ENCODE data around the gene UCHL1. TPM values are rescaled to one million over a fixed set of nuclear protein-coding genes. Genes with fewer than 3 reads are reported as not detected.

The UCHL1 gene
- polyA plus RNA-seq, 2 of the 4 experiments (the other 2 are of a cell fraction), result 953 to 1,819 TPM

DNA sequence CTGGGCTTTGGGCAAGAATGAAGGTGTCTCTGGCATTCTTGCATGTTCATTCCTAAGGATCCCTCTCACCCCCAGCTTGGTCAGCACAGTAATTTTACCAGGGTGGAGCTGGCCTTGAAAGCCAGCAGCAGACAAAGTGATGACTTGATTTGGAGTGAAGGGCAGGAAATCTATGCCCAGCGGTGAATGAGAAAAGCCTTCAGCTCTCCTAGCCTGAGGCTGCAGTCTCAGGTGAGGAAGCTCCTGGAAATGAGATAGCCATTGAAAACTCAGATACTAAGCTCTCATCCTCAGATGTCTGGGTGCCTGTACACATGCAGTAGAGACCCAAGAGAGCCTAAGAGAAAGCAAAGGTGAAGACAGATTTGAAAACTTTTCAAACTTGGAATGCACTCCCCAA is 10.7 kb upstream of the UCHL1 start:
- no peak overlapping the region for H3K4me3 ChIP-seq
- no peak overlapping the region for H3K27ac ChIP-seq
- H3K9me3 ChIP-seq, result no peaks in the 10 kb centered on the region
- H3K4me1 ChIP-seq, result no peaks in the 10 kb centered on the region
- no peak for TF ChIP-seq PHF8 (IDR thresholded peaks at IDR 0.05; ENCODE audit: borderline replicate concordance, low read depth)
- TF ChIP-seq BHLHE40 (IDR thresholded peaks at IDR 0.05; ENCODE audit: low read depth, low read length), result no peak
- no peak for TF ChIP-seq RAD21 (conservative IDR thresholded peaks at IDR 0.05 in 1 of 2, IDR thresholded peaks at IDR 0.05 in 1 of 2)
- TF ChIP-seq, protein P1, sequence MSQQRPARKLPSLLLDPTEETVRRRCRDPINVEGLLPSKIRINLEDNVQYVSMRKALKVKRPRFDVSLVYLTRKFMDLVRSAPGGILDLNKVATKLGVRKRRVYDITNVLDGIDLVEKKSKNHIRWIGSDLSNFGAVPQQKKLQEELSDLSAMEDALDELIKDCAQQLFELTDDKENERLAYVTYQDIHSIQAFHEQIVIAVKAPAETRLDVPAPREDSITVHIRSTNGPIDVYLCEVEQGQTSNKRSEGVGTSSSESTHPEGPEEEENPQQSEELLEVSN (IDR thresholded peaks at IDR 0.05; ENCODE audit: borderline replicate concordance, low read depth), result no peak
- TF ChIP-seq, protein P2, sequence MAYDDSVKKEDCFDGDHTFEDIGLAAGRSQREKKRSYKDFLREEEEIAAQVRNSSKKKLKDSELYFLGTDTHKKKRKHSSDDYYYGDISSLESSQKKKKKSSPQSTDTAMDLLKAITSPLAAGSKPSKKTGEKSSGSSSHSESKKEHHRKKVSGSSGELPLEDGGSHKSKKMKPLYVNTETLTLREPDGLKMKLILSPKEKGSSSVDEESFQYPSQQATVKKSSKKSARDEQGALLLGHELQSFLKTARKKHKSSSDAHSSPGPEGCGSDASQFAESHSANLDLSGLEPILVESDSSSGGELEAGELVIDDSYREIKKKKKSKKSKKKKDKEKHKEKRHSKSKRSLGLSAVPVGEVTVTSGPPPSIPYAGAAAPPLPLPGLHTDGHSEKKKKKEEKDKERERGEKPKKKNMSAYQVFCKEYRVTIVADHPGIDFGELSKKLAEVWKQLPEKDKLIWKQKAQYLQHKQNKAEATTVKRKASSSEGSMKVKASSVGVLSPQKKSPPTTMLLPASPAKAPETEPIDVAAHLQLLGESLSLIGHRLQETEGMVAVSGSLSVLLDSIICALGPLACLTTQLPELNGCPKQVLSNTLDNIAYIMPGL (CRISPR knock-in tag; IDR thresholded peaks at IDR 0.05; ENCODE audit: borderline replicate concordance), result no peak
- TF ChIP-seq FOSL2 (IDR thresholded peaks at IDR 0.05), result no peak
- no peak for TF ChIP-seq FOSL2 (CRISPR knock-in tag; IDR thresholded peaks at IDR 0.05)
- no peak for TF ChIP-seq EHF (CRISPR knock-in tag; IDR thresholded peaks at IDR 0.05)
- TF ChIP-seq, protein P3, sequence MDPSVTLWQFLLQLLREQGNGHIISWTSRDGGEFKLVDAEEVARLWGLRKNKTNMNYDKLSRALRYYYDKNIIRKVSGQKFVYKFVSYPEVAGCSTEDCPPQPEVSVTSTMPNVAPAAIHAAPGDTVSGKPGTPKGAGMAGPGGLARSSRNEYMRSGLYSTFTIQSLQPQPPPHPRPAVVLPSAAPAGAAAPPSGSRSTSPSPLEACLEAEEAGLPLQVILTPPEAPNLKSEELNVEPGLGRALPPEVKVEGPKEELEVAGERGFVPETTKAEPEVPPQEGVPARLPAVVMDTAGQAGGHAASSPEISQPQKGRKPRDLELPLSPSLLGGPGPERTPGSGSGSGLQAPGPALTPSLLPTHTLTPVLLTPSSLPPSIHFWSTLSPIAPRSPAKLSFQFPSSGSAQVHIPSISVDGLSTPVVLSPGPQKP (IDR thresholded peaks at IDR 0.05; ENCODE audit: low read depth, low read length), result no peak
- no peak for TF ChIP-seq ZC3H11A (IDR thresholded peaks at IDR 0.05)
- TF ChIP-seq, protein P4, sequence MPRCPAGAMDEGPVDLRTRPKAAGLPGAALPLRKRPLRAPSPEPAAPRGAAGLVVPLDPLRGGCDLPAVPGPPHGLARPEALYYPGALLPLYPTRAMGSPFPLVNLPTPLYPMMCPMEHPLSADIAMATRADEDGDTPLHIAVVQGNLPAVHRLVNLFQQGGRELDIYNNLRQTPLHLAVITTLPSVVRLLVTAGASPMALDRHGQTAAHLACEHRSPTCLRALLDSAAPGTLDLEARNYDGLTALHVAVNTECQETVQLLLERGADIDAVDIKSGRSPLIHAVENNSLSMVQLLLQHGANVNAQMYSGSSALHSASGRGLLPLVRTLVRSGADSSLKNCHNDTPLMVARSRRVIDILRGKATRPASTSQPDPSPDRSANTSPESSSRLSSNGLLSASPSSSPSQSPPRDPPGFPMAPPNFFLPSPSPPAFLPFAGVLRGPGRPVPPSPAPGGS (IDR thresholded peaks at IDR 0.05), result no peak
- TF ChIP-seq POLR2AphosphoS2 (conservative IDR thresholded peaks at IDR 0.05; ENCODE audit: low read length), result no peak
- no peak for TF ChIP-seq NPAS2 (CRISPR knock-in tag; IDR thresholded peaks at IDR 0.05; ENCODE audit: borderline replicate concordance)
- no peak for TF ChIP-seq RFX5 (IDR thresholded peaks at IDR 0.05)
- no peak for TF ChIP-seq CBX8 (IDR thresholded peaks at IDR 0.05)
- no peak for TF ChIP-seq ESRRA (IDR thresholded peaks at IDR 0.05; ENCODE audit: borderline replicate concordance, low read length)
- TF ChIP-seq, protein P5, sequence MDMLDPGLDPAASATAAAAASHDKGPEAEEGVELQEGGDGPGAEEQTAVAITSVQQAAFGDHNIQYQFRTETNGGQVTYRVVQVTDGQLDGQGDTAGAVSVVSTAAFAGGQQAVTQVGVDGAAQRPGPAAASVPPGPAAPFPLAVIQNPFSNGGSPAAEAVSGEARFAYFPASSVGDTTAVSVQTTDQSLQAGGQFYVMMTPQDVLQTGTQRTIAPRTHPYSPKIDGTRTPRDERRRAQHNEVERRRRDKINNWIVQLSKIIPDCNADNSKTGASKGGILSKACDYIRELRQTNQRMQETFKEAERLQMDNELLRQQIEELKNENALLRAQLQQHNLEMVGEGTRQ (IDR thresholded peaks at IDR 0.05), result no peak
- TF ChIP-seq KDM5A (IDR thresholded peaks at IDR 0.05), result no peak
- no peak for TF ChIP-seq CHD2 (IDR thresholded peaks at IDR 0.05; ENCODE audit: low read length, partially characterized antibody)
- POLR2A ChIA-PET, result interaction anchor here (1.6 to 3.7 kb wide), 2 partner anchors 11 to 13 kb away, joined by 3 to 22 read pairs; partner anchors contain the start of gene UCHL1
- FAIRE-seq, result no peak
- no peak for DNase-seq (ENCODE audit: low read depth in 1 of 2, low spot score in 1 of 2)
- whole genome bisulfite sequencing (ENCODE audit: missing lambda C conversion rate), result 100% methylated on average over 1 of the region's 1 CpG
- H3K4me2 ChIP-seq, result no peak overlapping the region
- CTCF ChIA-PET, result no interaction called here
- no peak for ATAC-seq

DNA sequence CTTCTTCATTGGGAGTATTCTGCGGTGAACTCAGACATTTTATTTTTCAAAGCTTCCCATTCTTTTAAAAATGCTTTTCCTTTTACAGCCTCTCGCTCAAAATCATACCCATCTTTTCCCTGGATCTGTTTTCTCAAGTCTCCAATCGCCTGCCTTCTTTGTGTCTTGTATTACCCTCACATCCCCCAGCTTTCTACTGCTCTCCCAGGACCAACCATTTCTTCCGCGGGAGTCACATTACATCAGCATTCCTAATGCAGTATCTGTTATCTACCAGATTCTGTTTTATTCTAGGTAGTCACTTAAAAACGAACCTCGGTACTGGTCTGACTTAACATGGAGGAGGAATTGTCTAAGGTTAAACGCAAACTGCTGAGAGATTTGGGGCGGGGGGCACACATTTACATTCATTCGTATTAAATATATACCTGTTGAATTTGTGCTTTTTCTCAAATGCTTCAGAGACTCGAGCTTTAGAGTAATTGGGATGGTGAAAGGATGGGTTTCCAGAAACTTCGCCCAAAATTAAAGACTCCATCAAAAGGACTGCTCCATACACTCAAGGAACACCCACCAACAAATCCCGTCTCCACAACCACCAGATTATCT is 493 bp upstream of the UCHL1 start:
- peak; percentile 15 to 37 for DNase-seq (ENCODE audit: low read depth in 1 of 2, low spot score in 1 of 2)

More for the DNA sequence above, 493 bp upstream of the UCHL1 start:
- 7% methylated on average over 13 of the region's 13 CpGs for WGBS (ENCODE audit: missing lambda C conversion rate)
- peak; percentile 37 to 51; a peak in 5 of 6 replicates for ATAC-seq
- FAIRE-seq, result no peak
- H3K4me2 ChIP-seq, result peak overlapping the region; percentile 93
- no peaks in the 10 kb centered on the region for H3K9me3 ChIP-seq
- H3K4me3 ChIP-seq, result peak overlapping the region; percentile 99
- H3K27ac ChIP-seq, result peak overlapping the region; percentile 99
- POLR2A ChIA-PET, result interaction anchor here (0.5 to 4.7 kb wide), 20 partner anchors 8 to 419 kb away, joined by 3 to 72 read pairs (median 4); partner anchors contain the start of gene APBB2
- TF ChIP-seq TP53 (CRISPR knock-in tag; IDR thresholded peaks at IDR 0.05) (no peak), SREBF2 (IDR thresholded peaks at IDR 0.05) (no peak)
- CTCF ChIA-PET, result interaction anchor here (1.3 to 1.7 kb wide), 2 partner anchors 12 to 348 kb away, joined by 4 read pairs; no protein-coding TSS in a partner anchor
- H3K4me1 ChIP-seq, result peaks cover 33% of the 10 kb centered on the region
